ENCODE measurements around the gene C11orf21.

DNA sequence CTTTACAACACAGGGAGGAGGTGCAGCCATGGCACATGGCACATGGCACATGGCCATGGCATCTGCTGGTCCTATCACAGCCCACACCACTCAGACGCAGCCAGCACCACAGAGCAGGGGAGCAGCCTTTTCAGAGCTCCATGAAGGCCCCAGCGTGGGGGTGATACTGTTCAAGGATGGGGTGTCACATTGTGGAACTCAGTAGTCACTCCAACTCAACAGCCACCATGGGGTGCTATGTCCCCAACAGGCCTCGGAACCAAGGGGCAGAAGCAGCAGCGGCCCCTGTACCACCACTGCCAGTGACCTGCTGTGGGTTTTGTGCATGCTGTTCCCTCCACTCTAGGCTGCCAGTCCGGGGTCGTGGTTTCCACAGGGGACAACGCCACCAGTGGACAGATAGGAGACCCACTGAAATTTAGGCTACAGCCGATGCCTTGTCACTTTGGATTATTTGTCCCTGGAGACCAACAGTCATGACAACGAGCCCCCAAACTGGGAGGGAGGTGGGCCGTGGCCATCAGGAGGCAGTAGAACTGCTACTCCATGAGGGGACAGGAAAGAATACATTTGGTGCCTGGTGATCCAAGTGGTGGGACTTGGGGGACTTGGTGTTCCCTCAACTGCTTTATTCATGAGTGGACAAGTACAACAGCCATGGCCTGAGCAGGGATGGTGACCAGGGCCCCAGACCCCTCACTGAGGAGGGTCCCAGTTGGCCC, 45.0 kb upstream of the C11orf21 start:
- TF ChIP-seq, protein P1, sequence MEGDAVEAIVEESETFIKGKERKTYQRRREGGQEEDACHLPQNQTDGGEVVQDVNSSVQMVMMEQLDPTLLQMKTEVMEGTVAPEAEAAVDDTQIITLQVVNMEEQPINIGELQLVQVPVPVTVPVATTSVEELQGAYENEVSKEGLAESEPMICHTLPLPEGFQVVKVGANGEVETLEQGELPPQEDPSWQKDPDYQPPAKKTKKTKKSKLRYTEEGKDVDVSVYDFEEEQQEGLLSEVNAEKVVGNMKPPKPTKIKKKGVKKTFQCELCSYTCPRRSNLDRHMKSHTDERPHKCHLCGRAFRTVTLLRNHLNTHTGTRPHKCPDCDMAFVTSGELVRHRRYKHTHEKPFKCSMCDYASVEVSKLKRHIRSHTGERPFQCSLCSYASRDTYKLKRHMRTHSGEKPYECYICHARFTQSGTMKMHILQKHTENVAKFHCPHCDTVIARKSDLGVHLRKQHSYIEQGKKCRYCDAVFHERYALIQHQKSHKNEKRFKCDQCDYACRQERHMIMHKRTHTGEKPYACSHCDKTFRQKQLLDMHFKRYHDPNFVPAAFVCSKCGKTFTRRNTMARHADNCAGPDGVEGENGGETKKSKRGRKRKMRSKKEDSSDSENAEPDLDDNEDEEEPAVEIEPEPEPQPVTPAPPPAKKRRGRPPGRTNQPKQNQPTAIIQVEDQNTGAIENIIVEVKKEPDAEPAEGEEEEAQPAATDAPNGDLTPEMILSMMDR (conservative IDR thresholded peaks at IDR 0.05; ENCODE audit: low read length): no peak
- TF ChIP-seq EZH2phosphoT487 (IDR thresholded peaks at IDR 0.05; ENCODE audit: borderline replicate concordance): no peak
